IMR-90 (cell line): Measurements from ENCODE around the gene CMTM1.

Source experiments
- CHD1 ChIP-seq: IDR thresholded peaks from 2 replicates; pipeline ENCODE4 v1.6.1; 2012; ENCODE audit warnings: low read depth, low read length, improper control_type of control experiment
- CTCF ChIP-seq: conservative IDR thresholded peaks from 2 replicates; pipeline ENCODE4 v1.5.1; 2012; ENCODE audit warnings: mild to moderate bottlenecking, low read depth, low read length, improper control_type of control experiment
- ELK1 ChIP-seq: fragments of 150-350 bp; IDR thresholded peaks from 2 replicates; pipeline ENCODE4 v1.6.1; 2016; ENCODE audit warnings: low read depth, mild to moderate bottlenecking, low read length, moderate library complexity, borderline replicate concordance
- MAFK ChIP-seq: IDR thresholded peaks from 2 replicates; pipeline ENCODE4 v1.6.1; 2012; ENCODE audit warnings: low read depth, low read length, improper control_type of control experiment
- POLR2A ChIP-seq: IDR thresholded peaks from 2 replicates; pipeline ENCODE4 v1.6.1; 2012; ENCODE audit warnings: mild to moderate bottlenecking, low read depth, low read length
- RFX5 ChIP-seq: IDR thresholded peaks from 2 replicates; pipeline ENCODE4 v1.8.0; 2012; ENCODE audit warnings: low read depth, mild to moderate bottlenecking, low read length, moderate library complexity

GRCh38 chr16:66516808-66517585 is 49.2 kb upstream of the CMTM1 start:
- TF ChIP-seq RFX5 (no peak), POLR2A (no peak), CTCF (no peak), ELK1 (no peak), MAFK (no peak), CHD1 (no peak)
